DND-41 (cell line): ENCODE data around the gene TNFSF9.

ENCODE experiments used
- ATAC-seq: fragments of 200-7000 bp; cut with Tn5 transposase; 3 replicates; pipeline ENCODE4 v1.9.1; 2021; ENCODE audit warnings: low read depth; ENCODE audit not compliant: insufficient read depth
- DNase-seq: peaks from one replicate; pipeline ENCODE4 v3.0.0-alpha.2; 2020
- H2AFZ ChIP-seq: 2 replicates; pipeline ENCODE4 v1.6.0; 2012; ENCODE audit warnings: low read depth, low read length
- H3K27ac ChIP-seq: 2 replicates; pipeline ENCODE4 v1.5.1; 2012; ENCODE audit warnings: low read length, inconsistent platforms
- H3K27me3 ChIP-seq: fragments of 200-600 bp; sonication (generic); 2 replicates; pipeline ENCODE4 v1.6.0; 2012; ENCODE audit warnings: low read length, mild to moderate bottlenecking, inconsistent platforms; ENCODE audit not compliant: insufficient read depth, poor library complexity
- H3K36me3 ChIP-seq: 2 replicates; pipeline ENCODE4 v1.5.1; 2012; ENCODE audit warnings: low read length, inconsistent platforms; ENCODE audit not compliant: insufficient read depth
- H3K4me1 ChIP-seq: 2 replicates; pipeline ENCODE4 v1.5.1; 2012; ENCODE audit warnings: mild to moderate bottlenecking, low read length; ENCODE audit not compliant: insufficient read depth
- H3K4me2 ChIP-seq: 2 replicates; pipeline ENCODE4 v1.6.0; 2012; ENCODE audit warnings: mild to moderate bottlenecking, moderate library complexity, low read length, inconsistent platforms; ENCODE audit not compliant: insufficient read depth
- H3K4me3 ChIP-seq, 2 experiments: fragments of 200-600 bp in 1 of 2; shearing (Covaris generic) in 1 of 2; 2 replicates each; pipeline ENCODE4 v1.5.1; 2012 to 2016; ENCODE audit warnings: inconsistent platforms in 2 of 2, low read length in 2 of 2, mild to moderate bottlenecking in 2 of 2, low read depth in 1 of 2, moderate library complexity in 1 of 2
- H3K79me2 ChIP-seq: 2 replicates; pipeline ENCODE4 v1.6.0; 2012; ENCODE audit warnings: low read length, inconsistent platforms; ENCODE audit not compliant: insufficient read depth
- H3K9ac ChIP-seq: 2 replicates; pipeline ENCODE4 v1.6.0; 2012; ENCODE audit warnings: low read depth, mild to moderate bottlenecking, inconsistent platforms, low read length, moderate library complexity
- H3K9me3 ChIP-seq: 2 replicates; pipeline ENCODE4 v1.5.1; 2012; ENCODE audit warnings: low read length, moderate library complexity, mild to moderate bottlenecking, inconsistent platforms; ENCODE audit not compliant: insufficient read depth, severe bottlenecking
- H4K20me1 ChIP-seq: 2 replicates; pipeline ENCODE4 v1.6.0; 2012; ENCODE audit warnings: low read length; ENCODE audit not compliant: insufficient read depth
- CTCF ChIP-seq: IDR thresholded peaks from 2 replicates; pipeline ENCODE4 v1.5.1; 2012; ENCODE audit warnings: borderline replicate concordance, low read length, moderate library complexity, mild to moderate bottlenecking; ENCODE audit not compliant: poor library complexity, severe bottlenecking; ENCODE audit errors: extremely low read depth
- EZH2 ChIP-seq: IDR thresholded peaks from 3 replicates; pipeline ENCODE4 v1.6.1; 2012; ENCODE audit warnings: borderline replicate concordance, low read depth, mild to moderate bottlenecking, moderate library complexity, low read length, inconsistent platforms; ENCODE audit not compliant: severe bottlenecking

TNFSF9 gene

GRCh38 chr19:6489278-6490061 is 41.4 kb upstream of the TNFSF9 start:
- no peak overlapping the region for H3K9ac ChIP-seq
- no peak for TF ChIP-seq CTCF
- no peak for TF ChIP-seq EZH2
- no peak overlapping the region for H2AFZ ChIP-seq
- no peaks in the 10 kb centered on the region for H3K27me3 ChIP-seq
- no peak for ATAC-seq
- no peaks in the 10 kb centered on the region for H3K36me3 ChIP-seq
- no peaks in the 10 kb centered on the region for H4K20me1 ChIP-seq
- H3K4me2 ChIP-seq, result no peak overlapping the region
- no peaks in the 10 kb centered on the region for H3K4me1 ChIP-seq
- H3K79me2 ChIP-seq, result no peaks in the 10 kb centered on the region
- no peak overlapping the region for H3K27ac ChIP-seq
- no peak for DNase-seq
- H3K4me3 ChIP-seq, result no peak overlapping the region
- H3K9me3 ChIP-seq, result no peaks in the 10 kb centered on the region

- Histone ChIP-seq H3K79me2 (no peaks in the 10 kb centered on the region), H3K4me2 (no peak overlapping the region), H4K20me1 (no peaks in the 10 kb centered on the region), H3K27ac (no peak overlapping the region), H3K9ac (no peak overlapping the region), H3K4me3 (no peak overlapping the region), H3K4me1 (no peaks in the 10 kb centered on the region), H2AFZ (no peak overlapping the region), H3K9me3 (no peaks in the 10 kb centered on the region), H3K27me3 (no peaks in the 10 kb centered on the region), H3K36me3 (no peaks in the 10 kb centered on the region)
- no peak for ATAC-seq
- no peak for DNase-seq
- no peak for TF ChIP-seq EZH2
- no peak for TF ChIP-seq CTCF
Measured at GRCh38 chr19:6490134-6490533, 40.7 kb upstream of the TNFSF9 start.

GRCh38 chr19:6491802-6492592 is 38.8 kb upstream of the TNFSF9 start:
- ATAC-seq (no peak), DNase-seq (no peak)
- H3K27me3 ChIP-seq, result no peaks in the 10 kb centered on the region
- H3K4me1 ChIP-seq, result no peaks in the 10 kb centered on the region
- no peak overlapping the region for H3K4me3 ChIP-seq
- H3K9me3 ChIP-seq, result no peaks in the 10 kb centered on the region
- no peaks in the 10 kb centered on the region for H3K36me3 ChIP-seq
- H3K27ac ChIP-seq, result no peak overlapping the region
- no peak overlapping the region; the same call in 1 of the 2 replicates for H2AFZ ChIP-seq
- no peak overlapping the region for H3K4me2 ChIP-seq
- H3K9ac ChIP-seq, result no peak overlapping the region
- H4K20me1 ChIP-seq, result no peaks in the 10 kb centered on the region
- no peaks in the 10 kb centered on the region for H3K79me2 ChIP-seq
- TF ChIP-seq CTCF, result no peak
- no peak for TF ChIP-seq EZH2
